ENCODE measurements around the gene ADAMTS10. TPM values are rescaled to one million over a fixed set of nuclear protein-coding genes. Genes with fewer than 3 reads are reported as not detected.

ADAMTS10 gene
- total RNA-seq, 4 donors from 2014 or later = 16.7 to 46.7 (median 22.5) TPM

DNA sequence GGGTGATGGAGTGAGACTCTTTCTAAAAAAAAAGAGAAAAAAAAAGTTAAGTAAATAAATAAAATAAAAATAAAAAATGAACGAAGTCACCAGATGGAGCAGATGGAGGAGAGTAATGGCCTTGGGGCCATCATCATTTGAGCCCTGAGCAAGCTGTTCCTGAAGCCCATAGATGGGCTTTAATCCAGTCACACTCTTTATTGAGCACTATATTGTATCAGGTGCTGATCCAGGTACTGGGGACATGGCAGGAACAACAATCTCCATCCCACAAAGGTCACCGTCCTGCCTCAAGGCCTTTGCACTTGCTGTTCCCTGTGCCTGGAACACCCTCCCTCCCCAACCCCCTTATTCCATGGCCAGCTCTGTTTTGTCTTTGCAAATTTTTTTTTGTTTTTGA is 3.9 kb upstream of the ADAMTS10 start:
- no peak for TF ChIP-seq CTCF (IDR thresholded peaks at IDR 0.05)
- ATAC-seq (ENCODE audit: low FRiP score) = no peak

DNA sequence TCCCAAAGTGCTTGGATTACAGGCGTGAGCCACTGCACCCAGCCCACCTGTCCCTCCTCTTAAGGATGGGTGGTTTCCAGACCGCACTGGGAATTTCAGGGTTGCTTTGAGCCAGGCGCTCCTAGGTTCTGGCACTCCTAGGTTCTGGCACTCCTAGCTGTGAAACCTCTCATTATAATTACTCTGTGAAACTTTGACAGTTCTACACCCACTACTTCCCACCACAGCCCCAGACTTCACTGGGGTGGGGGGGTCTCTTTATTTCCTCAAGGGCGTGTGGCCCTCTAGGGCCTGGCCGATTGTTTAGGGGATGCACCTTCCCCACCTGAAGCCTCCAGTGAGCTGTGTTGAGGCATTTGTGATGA is 2.3 kb upstream of the ADAMTS10 start:
- DNase-seq (ENCODE audit: low spot score) (no peak), ATAC-seq (ENCODE audit: low FRiP score) (no peak)
- TF ChIP-seq CTCF (IDR thresholded peaks at IDR 0.05) = no peak

More for the DNA sequence above, 3.9 kb upstream of the ADAMTS10 start:
- no peak for DNase-seq (ENCODE audit: low spot score)

GRCh38 chr19:8611877-8612806 is 1.6 kb upstream of the ADAMTS10 start:
- ATAC-seq (ENCODE audit: low FRiP score) (peak; percentile 39), DNase-seq (ENCODE audit: low spot score) (peak; percentile 36)

GRCh38 chr19:8611391-8611876 is 919 bp upstream of the ADAMTS10 start:
- DNase-seq (ENCODE audit: low spot score) (no peak), ATAC-seq (ENCODE audit: low FRiP score) (no peak)
- TF ChIP-seq CTCF (IDR thresholded peaks at IDR 0.05) = no peak

More at GRCh38 chr19:8611877-8612806, 1.6 kb upstream of the ADAMTS10 start:
- no peak for TF ChIP-seq CTCF (IDR thresholded peaks at IDR 0.05)

GRCh38 chr19:8610936-8611300 is 403 bp upstream of the ADAMTS10 start:
- TF ChIP-seq CTCF (IDR thresholded peaks at IDR 0.05) = no peak
- ATAC-seq (ENCODE audit: low FRiP score) (no peak), DNase-seq (ENCODE audit: low spot score) (no peak)

DNA sequence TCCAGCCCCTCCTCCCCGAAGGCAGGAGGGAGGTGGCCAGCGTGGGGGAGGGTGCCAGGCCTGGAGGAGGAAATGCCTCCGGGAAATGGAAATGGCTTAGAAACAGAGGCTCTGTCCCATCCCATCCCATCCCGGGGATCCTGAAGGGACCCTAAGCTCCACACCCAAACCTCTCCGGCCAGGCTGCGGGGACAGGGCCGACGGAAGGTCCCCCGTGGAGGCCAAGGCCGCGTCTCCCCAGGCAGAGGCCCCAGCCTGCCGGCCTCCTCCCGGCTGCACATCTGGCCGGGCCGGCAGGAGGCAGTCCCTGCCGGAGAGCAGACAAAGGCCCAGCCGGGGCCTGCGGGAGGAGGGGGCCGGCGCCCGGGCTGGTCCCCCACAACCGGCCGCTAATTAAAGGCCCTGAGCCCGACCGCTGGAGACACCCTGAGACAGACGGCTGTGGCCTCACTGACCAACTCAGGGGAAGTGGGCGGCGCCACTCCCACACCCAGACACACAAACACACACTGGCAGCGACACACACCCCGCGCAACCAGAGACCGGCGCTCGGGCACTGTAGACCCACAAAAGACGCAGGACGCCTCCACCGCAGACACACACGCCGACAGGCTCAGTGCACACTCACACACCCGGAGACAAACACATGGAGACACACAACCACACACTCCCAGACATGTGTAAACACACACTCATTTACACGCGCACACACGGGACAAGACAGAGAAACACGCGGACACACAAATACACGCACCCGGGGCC is 1.1 kb downstream of the ADAMTS10 start:
- ATAC-seq (ENCODE audit: low FRiP score) (peak; percentile 46), DNase-seq (ENCODE audit: low spot score) (peak; percentile 44)
- TF ChIP-seq CTCF (IDR thresholded peaks at IDR 0.05) = no peak

Measured in omental fat pad (tissue), 4 donors.